Retinal pigment epithelial cell (primary cell): Measurements from ENCODE around the gene IRS2.
"Not testable (repeated sequence)": the region's sequence is repeated elsewhere in the genome, so short reads cannot be mapped to it uniquely, and the experiment has no call there.

ENCODE experiments used
- DNase-seq: peaks from one replicate; pipeline ENCODE4 v3.0.0-alpha.2; 2010; ENCODE audit warnings: low read depth
- H3K4me3 ChIP-seq: 2 replicates; pipeline ENCODE4 v1.5.1; 2011; ENCODE audit warnings: mild to moderate bottlenecking, low read length, control low read depth, moderate library complexity
- CTCF ChIP-seq: conservative IDR thresholded peaks from 2 replicates; pipeline ENCODE4 v1.5.1; 2011; ENCODE audit warnings: low read depth, low read length, control low read depth, inconsistent platforms

IRS2 gene, protein sequence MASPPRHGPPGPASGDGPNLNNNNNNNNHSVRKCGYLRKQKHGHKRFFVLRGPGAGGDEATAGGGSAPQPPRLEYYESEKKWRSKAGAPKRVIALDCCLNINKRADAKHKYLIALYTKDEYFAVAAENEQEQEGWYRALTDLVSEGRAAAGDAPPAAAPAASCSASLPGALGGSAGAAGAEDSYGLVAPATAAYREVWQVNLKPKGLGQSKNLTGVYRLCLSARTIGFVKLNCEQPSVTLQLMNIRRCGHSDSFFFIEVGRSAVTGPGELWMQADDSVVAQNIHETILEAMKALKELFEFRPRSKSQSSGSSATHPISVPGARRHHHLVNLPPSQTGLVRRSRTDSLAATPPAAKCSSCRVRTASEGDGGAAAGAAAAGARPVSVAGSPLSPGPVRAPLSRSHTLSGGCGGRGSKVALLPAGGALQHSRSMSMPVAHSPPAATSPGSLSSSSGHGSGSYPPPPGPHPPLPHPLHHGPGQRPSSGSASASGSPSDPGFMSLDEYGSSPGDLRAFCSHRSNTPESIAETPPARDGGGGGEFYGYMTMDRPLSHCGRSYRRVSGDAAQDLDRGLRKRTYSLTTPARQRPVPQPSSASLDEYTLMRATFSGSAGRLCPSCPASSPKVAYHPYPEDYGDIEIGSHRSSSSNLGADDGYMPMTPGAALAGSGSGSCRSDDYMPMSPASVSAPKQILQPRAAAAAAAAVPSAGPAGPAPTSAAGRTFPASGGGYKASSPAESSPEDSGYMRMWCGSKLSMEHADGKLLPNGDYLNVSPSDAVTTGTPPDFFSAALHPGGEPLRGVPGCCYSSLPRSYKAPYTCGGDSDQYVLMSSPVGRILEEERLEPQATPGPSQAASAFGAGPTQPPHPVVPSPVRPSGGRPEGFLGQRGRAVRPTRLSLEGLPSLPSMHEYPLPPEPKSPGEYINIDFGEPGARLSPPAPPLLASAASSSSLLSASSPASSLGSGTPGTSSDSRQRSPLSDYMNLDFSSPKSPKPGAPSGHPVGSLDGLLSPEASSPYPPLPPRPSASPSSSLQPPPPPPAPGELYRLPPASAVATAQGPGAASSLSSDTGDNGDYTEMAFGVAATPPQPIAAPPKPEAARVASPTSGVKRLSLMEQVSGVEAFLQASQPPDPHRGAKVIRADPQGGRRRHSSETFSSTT (N-terminal part only)

GRCh38 chr13:109786457-109787134, at the start of gene IRS2:
Gene IRS2, minus strand, starts transcription at chr13:109786583. Its CDS starts 530 bp downstream, at chr13:109786053.
- peak; percentile 92 for DNase-seq
- no peak for TF ChIP-seq CTCF
- H3K4me3 ChIP-seq: peak within 1 kb of the TSS; percentile 77

DNA sequence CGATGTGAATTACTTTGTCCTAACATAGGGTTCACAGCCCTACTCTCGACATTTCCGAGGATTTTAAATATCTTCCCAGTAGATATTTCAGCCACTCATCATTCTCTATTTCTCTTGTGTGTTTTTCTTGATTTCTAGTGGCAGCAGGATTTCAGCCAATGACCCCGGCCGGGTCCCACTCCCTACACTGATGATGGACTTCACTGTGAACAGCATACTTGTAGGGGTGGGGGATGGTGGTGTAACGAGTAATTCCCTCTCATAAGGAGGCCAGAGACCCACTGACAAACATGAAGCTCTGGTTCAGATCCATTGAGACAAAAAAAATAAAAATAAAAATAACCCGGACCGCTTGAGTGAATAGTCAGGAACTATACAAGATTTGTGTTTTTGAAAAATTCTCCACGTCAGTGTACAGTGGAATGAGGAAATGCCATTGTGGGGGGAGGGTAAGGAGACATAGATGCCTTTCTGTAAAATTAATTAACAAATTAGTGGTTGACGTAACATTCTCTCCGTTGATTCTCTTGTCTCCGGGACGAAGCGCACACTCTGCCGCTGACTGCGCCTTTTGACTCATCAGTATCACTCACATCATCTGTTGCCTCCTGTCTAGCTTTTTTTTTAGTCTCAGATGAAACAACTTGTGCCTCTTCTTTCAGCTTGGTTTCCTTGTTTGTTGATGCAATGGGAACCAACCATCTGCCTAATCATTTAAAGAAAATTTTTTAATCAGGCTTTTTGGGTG, 48.8 kb upstream of the IRS2 start:
- TF ChIP-seq CTCF: no peak
- DNase-seq: no peak
- H3K4me3 ChIP-seq: no peak overlapping the region

- no peak overlapping the region for H3K4me3 ChIP-seq
- no peak for TF ChIP-seq CTCF
- no peak for DNase-seq
These were observed 47.6 kb upstream of the IRS2 start for GRCh38 chr13:109833940-109834339.

GRCh38 chr13:109833071-109833470, 46.7 kb upstream of the IRS2 start:
- no peak for DNase-seq
- no peak for TF ChIP-seq CTCF

GRCh38 chr13:109828591-109829316, 42.4 kb upstream of the IRS2 start:
- not testable (repeated sequence) for H3K4me3 ChIP-seq, DNase-seq

More at GRCh38 chr13:109833071-109833470, 46.7 kb upstream of the IRS2 start:
- H3K4me3 ChIP-seq: no peak overlapping the region

DNA sequence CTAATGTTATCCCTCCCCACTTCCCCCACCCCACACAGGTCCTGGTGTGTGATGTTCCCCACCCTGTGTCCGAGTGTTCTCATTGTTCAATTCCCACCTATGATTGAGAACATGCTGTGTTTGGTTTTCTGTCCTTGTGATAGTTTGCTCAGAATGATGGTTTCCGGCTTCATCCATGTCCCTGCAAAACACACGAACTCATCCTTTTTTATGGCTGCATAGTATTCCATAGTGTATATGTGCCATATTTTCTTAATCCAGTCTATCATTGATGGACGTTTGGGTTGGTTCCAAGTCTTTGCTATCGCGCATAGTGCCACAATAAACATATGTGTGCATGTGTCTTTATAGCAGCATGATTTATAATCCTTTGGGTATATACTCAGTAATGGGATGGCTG, 36.8 kb upstream of the IRS2 start:
- not testable (repeated sequence) for DNase-seq, H3K4me3 ChIP-seq

DNA sequence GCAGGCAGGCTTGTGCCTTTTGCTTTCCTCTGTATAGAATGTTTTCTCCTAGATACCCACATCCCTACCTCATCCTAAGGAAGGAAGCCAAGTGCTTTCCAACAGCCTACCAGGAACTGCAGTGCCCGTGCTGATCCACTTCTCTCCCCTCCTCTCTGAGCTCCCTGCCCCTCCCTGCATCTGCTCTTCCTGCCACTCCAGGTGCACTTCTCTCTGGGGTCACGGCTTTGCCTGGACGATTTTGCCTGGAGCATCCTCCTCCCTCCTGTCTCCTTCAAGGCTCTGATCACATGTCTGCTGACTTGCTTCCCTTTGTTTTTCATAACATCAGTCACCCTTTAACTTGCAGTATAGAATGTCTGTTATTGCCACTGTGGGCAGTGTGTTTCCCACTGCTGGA, 34.7 kb upstream of the IRS2 start:
- no peak overlapping the region for H3K4me3 ChIP-seq
- no peak for DNase-seq
- TF ChIP-seq CTCF: no peak
